Esophagus mucosa (tissue), 1 donor: ENCODE results near the gene SH3RF2. TPM values are rescaled to one million over a fixed set of nuclear protein-coding genes. Genes with fewer than 3 reads are reported as not detected.
"Not testable (repeated sequence)": the region's sequence is repeated elsewhere in the genome, so short reads cannot be mapped to it uniquely, and the experiment has no call there.

Experiments
- ATAC-seq: fragments of 200-7000 bp; cut with Tn5 transposase; one replicate; pipeline ENCODE4 v1.9.1; 2020
- total RNA-seq: library from RNA; stranded (reverse); gene quantifications from one replicate; pipeline ENCODE4 v1.2.4, GENCODE V29; 2023
- donor health status: DM: yes; HTN: yes; CAD: no.

SH3RF2 gene, protein sequence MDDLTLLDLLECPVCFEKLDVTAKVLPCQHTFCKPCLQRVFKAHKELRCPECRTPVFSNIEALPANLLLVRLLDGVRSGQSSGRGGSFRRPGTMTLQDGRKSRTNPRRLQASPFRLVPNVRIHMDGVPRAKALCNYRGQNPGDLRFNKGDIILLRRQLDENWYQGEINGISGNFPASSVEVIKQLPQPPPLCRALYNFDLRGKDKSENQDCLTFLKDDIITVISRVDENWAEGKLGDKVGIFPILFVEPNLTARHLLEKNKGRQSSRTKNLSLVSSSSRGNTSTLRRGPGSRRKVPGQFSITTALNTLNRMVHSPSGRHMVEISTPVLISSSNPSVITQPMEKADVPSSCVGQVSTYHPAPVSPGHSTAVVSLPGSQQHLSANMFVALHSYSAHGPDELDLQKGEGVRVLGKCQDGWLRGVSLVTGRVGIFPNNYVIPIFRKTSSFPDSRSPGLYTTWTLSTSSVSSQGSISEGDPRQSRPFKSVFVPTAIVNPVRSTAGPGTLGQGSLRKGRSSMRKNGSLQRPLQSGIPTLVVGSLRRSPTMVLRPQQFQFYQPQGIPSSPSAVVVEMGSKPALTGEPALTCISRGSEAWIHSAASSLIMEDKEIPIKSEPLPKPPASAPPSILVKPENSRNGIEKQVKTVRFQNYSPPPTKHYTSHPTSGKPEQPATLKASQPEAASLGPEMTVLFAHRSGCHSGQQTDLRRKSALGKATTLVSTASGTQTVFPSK
- total RNA-seq, result 49.8 TPM

DNA sequence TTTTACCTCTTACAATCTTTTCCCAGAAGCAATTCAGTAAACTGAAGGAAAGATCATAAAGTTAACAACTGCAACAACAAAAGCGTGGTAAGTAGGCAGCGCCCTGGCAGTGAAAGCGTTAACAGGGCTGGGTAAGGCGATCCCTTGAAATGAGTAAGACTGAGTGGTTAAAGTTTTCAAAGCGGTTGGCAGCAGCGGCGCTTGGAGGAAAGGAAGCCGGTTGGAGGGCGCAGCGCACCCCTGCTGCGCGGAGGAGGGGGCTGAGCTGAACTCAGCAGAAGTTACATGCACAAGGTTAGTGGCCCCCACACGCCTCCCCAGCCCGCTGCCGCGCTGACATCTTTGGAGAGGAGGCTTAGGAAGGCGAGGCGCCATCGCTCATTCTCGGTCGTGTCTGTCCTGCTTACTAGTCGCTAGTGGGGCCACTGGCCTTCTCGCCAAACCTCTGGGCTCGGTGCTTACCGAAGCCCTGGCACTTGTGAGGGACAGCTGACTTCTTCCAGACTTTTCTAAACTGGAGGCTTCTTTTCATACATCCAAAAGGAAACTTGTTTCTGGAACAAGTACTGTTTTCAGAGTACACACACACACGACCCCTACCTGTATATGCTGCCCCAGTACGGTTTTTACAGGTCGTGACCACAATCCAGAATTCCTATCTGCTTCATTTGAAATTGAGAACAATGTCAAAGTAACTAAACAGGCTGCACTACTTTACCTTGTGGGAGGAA is at the start of gene SH3RF2:
Gene SH3RF2 (plus strand): TSS at position 178 of the 731 bp plus-strand sequence. CDS start 1,351 bp downstream, outside the sequence.
- peak; percentile 75 for ATAC-seq

DNA sequence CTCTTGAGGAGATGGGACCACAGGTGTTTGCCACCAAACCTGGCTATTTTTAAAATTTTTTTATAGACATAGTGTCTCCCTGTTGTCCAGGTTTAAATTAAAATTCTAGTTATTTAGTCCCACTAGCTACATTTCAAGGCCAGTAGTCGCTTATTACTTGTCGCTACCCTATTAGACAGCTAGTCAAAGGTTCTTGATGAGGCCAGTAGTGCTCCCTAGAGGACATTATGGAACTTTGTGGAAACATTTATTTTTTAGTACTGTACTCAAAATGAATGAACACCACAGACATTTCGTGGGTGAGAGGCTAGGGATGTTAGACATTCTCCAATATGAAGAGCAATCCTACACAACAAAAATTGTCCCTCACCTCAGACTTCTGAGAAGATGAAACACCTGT is 49.2 kb upstream of the SH3RF2 start:
- ATAC-seq, result no peak

DNA sequence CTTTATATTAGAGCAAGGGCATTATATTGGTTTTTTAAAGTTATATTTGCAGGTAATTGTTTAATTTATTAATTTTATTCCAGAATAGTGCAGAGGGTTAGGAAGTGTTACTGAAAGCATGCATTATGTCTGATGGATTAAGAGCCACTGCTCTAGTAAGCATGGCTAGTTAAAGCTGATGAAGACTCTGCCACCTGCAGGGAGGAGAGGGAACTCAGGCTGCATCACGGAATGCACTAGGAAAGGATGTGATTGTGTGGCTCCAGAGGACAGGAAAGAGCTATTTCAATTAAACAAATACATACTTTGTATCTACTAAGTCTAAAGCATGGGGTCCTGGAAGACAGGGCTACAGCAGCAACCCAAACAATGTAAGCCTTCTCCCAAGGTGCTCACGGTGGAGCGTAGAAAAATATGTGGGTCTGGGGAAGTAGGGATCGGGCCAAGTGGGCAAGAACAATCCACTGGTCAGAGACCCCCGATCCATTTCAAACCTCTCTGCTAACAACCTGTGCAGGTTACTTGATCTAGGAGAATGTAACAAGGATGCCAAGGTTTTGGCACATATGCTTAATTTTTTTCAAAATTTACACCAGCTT is 48.3 kb upstream of the SH3RF2 start:
- ATAC-seq, result peak; percentile 75

DNA sequence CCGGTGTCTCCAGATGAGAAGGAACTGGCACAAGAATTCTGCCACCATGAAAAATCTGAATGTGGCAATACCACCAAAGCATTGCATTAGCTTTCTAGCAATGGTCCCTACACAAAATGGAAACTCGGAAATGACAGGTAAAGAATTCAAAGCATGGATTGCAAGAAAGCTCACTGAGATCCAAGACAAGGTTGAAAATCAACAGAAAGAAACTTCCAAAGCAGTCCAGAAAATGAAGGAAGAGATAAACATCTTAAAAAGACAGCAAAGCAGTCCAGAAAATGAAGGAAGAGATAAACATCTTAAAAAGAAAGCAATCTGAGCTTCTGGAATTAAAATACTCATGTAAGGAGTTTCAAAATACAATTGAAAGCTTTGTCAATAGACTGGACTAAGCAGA is 46.8 kb upstream of the SH3RF2 start:
- no peak for ATAC-seq

DNA sequence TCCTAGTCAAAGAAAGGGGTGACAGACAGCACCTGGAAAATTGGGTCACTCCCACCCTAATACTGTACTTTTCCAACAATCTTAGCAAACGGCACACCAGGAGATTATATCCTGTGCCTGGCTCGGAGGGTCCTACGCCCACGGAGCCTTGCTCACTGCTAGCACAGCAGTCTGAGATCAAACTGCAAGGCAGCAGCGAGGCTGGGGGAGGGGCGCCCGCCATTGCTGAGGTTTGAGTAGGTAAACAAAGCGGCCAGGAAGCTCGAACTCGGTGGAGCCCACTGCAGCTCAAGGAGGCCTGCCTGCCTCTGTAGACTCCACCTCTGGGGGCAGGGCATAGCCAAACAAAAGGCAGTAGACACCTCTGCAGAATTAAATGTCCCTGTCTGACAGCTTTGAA is 45.0 kb upstream of the SH3RF2 start:
- ATAC-seq, result not testable (repeated sequence)

DNA sequence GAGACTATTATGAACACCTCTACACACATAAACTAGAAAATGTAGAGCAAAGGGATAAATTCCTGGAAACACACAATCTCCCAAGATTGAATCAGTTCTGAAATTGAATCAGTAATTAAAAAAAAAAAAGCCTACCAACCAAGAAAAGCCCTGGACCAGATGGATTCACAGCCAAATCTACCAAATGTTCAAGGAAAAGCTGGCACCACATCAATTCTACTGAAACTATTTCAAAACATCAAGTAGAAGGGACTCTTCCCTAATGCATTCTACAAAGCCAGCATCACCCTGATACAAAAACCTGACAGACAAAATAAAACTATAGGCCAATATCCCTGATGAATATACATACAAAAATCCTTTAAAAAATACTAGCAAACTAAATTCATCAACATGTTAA is 38.2 kb upstream of the SH3RF2 start:
- ATAC-seq, result no peak

DNA sequence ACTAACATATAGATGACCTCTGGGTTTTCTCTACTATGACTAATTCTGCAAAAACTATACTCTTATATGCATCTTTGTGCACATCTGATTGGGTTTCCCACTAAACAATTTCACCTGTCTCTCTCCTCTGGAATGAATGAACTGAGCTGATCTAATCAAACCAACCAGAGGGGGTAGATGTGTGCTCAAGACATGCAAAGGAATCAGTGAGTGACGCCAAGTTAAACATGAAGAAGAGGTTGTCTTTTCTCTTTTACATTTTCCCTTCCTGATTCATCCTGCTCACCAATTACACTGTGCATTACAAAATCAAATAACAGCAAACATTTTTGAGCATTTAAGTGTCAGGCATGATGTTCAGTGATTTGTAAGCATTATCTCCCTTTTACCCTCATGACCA is 34.0 kb upstream of the SH3RF2 start:
- ATAC-seq, result no peak

DNA sequence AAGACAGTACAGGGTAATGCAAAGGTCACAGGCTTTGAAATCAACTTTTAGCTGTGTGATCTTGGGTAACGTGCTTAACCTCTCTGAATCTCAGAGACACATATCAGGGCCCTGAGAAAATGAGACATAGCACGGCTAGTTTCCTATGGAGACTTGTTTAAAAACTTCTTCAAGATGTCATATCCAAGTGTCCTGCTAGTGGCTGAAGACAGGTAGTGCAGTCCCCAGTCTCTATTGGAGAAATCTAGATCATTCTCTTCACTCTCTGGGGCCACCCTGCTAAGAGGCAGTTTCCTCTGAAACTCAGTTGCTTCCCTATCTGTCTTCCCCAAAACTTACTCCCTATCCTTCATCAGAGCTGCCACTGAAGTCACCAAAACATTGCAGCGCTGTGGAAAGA is 33.3 kb upstream of the SH3RF2 start:
- peak; percentile 39 for ATAC-seq

DNA sequence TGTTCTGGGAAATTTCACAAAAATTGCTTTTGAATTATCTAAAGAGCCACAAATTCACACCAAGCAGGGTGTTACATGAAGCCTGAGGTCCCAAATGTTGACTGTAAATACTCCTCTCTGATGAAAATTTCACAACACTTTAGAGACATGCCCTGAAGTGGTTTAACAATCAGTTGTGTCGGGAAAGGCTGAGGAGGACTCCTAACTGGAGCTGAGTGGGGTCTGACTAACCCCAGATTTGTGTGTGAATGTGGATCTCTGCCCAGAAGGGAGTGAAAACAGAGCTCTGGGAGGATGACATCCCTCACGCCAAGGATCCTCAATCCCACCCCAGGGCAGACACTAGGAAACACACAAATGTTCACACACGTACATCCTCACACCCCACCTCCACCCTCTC is 32.5 kb upstream of the SH3RF2 start:
- no peak for ATAC-seq

DNA sequence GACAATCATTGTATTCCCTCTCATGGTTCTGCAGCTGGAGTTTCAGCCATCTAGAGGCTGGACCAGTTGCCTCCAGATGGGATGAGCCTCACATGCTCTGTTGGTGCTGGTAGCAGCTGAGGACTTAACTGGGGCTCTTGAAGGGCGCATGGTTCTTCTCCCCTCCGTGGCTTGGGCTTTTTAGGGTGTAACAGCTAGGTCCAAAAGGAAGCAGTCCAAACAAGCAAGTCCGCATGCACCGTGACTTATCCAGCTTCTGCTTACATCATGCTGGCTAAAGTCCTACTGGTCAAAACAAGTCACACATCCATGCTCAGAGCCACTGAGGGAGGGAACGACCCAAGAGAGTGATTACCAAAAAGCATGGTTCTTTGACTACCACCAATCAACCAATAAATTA is 31.6 kb upstream of the SH3RF2 start:
- no peak for ATAC-seq

DNA sequence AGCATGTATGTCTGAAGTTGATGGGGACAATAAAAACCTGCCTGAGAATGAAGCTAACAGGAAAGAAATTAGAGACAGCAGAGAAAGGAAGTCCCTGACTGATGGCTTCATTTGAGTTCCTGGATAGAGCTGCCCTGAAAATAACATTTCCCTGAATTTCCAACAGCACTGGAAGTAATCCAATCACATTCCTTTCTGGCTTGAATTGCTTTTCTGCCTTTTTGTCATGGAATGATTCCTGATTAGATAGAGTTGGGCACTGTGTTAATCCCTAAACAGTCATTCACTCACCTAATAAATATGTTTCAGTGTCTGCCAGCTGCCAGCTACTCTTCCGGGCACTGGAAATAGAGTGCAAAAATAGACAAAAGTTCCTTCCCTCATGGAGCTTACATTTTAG is 30.0 kb upstream of the SH3RF2 start:
- ATAC-seq, result no peak

DNA sequence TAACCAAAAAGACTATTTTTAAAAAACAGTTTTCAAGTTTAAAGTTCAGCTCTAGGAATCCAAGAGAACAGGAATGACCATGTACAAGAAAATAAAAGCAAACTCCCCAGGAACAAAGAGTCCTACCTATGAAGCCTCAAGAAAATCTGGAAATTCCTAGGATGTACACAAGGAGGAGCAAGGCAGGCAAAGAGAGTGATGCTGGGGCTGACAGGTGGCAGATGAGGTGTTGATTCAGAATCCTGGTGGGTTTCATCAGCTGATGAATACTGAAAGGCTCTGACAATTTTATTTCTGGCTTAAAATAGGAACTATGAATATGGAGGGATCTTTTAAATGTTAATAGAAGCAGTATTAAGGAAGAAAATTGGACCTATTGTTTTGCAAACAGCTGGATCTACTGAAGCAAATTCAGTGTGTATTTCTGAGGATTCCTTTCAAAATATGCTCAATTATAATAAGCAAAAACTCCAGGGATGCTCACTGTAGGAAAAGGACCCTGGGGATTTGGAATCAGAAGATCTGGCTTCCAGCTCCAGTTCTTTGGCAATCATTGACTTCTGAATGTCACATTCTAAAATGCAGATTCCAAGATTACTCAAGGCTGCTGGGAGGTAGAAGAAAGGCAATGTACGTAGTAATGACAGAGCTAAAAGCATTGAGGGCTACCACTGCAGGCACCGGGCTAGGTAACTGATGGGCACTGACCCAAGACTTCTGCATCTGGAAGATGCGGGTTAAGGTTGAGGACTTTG is 28.0 kb upstream of the SH3RF2 start:
- no peak for ATAC-seq

DNA sequence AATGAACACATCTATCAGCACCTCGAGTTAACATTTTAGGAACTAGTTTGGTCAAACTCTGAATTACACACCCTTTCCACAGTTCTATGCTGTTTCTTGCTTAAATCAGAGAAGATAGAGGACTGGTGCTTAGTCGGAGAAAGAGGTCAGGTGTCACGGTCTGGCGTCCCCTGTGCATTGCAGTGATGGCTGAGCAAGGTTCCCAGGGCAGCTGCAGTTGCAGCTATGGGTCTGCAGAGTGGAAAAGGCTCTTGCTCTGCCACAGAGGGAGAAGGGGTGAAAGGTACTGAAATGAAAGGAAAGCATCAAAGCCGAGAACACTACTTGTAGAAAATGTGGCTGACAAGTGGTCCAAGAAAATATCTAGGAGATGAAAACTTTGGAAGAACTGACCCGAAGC is 25.2 kb upstream of the SH3RF2 start:
- ATAC-seq, result no peak

DNA sequence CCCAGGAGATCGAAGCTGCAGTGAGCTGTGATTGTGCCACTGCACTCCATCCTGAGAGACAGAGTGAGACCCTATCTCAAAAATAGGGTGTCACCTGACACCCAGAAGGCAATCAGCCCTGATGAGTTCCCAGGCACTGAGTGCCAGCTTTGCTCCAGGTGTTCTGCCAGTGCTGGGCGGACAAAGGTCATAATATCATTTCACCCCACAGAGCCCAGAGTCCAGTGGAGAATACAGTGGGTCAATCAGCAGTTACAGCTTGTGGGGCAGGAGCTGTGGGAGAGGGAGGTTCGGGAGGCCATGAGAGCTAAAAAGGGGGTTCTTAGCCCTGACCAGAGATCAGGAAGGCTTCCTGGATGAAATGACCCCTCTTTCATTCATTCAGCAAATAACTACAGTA is 24.4 kb upstream of the SH3RF2 start:
- ATAC-seq, result no peak

DNA sequence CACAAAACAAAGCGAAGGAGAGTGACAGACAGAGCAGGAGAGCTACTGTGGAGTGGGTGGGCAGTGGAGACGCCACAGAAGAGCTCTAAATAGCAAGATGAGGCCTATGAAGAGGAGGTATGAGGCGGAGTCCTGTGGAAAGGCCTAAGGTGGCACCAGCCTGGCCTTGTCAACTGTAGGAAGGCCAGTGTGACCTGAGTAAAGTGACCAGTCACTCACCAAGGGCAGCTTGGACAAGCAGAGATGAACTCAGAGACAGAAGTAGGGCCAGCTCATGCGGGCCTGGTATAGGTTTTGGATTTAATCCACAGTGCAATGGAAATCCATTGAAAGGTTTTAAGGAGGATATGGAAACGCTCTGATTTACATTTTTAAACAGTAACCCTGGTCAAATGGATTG is 23.8 kb upstream of the SH3RF2 start:
- ATAC-seq, result no peak

DNA sequence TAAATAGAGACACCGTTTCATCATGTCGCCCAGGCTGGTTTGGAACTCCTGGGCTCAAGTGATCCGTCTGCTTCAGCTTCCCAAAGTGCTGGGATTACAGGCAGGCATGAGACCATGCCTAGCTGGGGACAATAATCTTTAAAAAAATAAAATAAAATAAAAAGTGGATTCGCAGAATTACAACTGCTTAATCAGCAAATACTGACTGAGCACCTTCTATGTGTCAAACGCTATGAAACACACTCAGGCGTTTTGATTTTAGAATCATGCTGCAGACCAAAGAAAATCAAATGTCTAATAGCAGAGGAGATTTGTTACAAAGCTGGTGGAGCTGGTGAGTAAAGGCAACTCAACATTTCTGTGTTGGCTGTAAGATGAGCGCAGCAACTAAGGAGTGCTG is 22.7 kb upstream of the SH3RF2 start:
- ATAC-seq, result no peak

DNA sequence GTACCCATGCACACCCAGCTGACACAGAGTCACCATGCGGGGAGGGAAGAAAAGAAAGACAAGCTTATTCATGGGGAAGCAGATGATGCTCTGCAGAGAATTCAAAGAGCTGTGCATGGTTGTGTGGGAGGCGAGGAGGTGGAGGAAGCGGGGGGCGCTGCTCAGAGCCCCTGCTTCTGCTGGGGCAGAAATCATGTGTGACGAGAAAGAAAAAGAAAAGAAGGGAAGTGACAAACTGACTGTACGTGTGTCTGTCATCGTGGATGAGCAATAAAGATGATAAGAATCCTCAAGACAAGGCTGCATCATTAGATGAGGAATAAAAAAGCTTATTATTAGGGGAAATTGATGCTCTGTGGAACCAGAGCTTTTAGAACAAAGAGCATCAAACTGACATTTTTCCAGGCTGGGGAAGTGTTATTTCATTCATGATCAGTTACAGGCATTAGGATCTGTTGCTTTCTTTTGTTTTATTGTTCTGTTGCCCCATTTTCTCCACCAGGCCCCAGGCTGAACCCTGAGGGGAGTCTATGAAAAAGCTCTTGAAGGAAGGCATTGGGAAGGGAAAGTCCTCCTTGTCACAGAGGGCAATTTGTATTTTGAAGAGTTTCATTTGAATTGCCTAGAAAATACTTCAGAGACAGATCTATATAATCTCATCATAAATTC is 20.3 kb upstream of the SH3RF2 start:
- ATAC-seq, result no peak

DNA sequence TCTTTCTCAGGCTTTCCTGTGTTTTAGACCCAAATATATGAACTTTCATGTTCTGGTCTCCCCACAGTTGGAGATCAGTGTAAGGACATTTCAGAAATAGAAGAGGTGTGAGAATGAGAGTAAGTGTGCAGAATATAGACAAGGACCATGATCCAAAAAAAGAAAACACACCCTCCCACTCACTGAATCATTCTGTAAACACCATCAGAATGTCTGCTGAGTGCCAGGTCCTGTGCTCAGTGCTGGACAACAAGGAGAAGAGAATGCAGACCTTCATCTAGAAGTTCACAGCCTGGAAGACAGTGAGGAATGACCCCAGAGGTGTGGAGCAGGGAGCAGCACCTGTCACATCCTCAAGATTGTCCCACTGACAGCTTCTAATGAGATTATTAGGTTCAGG is 19.1 kb upstream of the SH3RF2 start:
- no peak for ATAC-seq

DNA sequence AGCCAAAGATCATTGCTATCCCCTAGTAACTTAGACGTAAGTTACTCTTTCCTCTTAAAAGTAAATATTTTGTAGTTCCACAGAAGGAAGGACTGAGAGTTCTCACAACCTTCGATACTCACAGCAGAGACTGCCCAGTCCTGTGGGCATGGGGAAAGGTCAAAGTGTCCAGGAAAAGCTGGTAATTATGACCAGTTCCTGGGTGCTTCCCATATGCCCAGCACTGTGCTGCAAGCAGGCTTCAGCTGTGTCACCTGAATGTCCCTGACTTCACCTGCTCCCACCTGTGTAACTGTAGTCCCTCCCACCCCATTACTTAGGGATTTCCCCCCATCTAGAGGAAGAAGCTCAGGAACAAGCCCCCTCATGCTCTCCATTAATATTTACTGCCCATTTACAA is 18.0 kb upstream of the SH3RF2 start:
- ATAC-seq, result no peak

DNA sequence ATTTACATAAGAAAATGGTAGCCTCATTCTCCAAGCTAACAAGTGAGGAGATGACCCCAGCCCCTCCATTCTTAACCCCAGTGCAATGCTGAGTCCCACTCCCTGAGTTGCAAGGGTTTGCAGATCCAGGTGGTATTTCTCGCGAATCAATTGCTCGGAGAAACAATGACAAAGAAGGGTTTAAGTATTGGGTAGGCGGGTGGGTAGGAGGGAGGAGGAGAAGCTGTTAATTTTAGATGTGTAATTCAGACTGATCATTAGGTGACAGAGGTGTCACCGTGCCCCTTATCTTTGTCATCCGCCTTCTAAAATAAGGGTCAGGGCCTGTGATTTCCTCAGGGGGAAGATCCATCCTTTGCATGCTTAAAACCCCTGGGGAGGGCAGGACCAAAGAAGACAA is 17.0 kb upstream of the SH3RF2 start:
- ATAC-seq, result no peak

DNA sequence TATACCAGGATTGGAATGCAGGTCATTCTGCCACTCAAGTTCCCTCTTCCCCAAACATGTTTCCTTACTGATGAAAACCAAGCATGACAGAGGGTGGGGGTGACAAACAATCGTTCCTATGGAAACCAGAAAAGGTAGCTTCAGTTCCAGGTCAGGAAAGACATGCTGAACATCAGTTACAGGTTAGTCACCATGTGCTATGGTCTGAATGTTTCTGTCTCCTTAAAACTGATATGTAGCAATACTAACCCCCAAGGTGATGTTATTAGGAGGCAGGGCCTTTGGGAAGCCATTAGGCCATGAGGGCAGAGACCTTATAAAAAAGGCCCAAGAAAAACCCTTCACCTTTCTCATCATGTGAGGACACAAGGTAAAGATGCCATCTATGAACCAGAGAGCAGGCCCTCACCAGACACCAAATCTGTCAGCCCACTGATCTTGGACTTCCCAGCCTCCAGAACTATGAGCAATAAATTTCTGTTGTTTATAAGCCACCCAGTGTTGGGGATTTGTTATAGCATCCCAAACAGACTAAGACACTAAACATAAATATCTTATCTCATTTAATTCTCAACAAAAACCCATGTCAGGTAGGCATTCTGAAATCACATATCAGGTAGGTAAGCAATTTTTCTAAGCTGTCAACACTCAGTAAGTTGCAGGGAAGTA is 15.7 kb upstream of the SH3RF2 start:
- no peak for ATAC-seq
